Measurements from ENCODE around the gene ENPP4.

GRCh38 chr6:46118157-46118556 is 11.6 kb upstream of the ENPP4 start:
- TF ChIP-seq CTCF (IDR thresholded peaks at IDR 0.05) = no peak
- TF ChIP-seq TCF7L2 (IDR thresholded peaks at IDR 0.05; ENCODE audit: low read depth, low read length) = no peak

Measured in Panc1 (cell line).